Caco-2 (cell line): Measurements from ENCODE around the gene CLEC2L. TPM values are rescaled to one million over a fixed set of nuclear protein-coding genes. Genes with fewer than 3 reads are reported as not detected.
A peak's percentile ranks its signal among the peaks of the same experiment; 100 is the strongest.

ENCODE experiments used
- BruUV-seq: library from RNA; stranded (reverse); fragments of 400-500 nt; replicated peaks from 2 replicates; lab custom pipeline; 2021; lab: Mats Ljungman, UMichigan
- CTCF ChIA-PET: fragments of 300-600 bp; sonication (Branson Sonifier 250); formaldehyde crosslinking; loops from one replicate; lab custom pipeline; 2022; ENCODE audit warnings: antibody characterized with exemption; lab: Charles Lee
- POLR2A ChIA-PET: fragments of 300-600 bp; sonication (Branson Sonifier 250); formaldehyde crosslinking; loops from one replicate; lab custom pipeline; 2022; ENCODE audit warnings: antibody characterized with exemption; lab: Charles Lee
- DNase-seq, 2 experiments: peaks; one replicate each; pipeline versions ENCODE4 v3.0.0 to v3.0.0-alpha.2; 2020 to 2022
- H3K27me3 ChIP-seq: replicated peaks from 2 replicates; pipeline ENCODE4 v1.6.0; 2011; ENCODE audit warnings: low read length; ENCODE audit not compliant: control insufficient read depth, insufficient read depth
- H3K36me3 ChIP-seq: 2 replicates; pipeline ENCODE4 v1.5.1; 2011; ENCODE audit warnings: low read length; ENCODE audit not compliant: control insufficient read depth, insufficient read depth
- H3K4me1 ChIP-seq: fragments of 250-450 bp; sonication (Bioruptor Pico); 2 replicates; pipeline ENCODE4 v1.5.1; 2020; ENCODE audit warnings: mild to moderate bottlenecking
- H3K4me3 ChIP-seq: 2 replicates; pipeline ENCODE4 v1.5.1; 2011; ENCODE audit warnings: low read depth, mild to moderate bottlenecking, control low read depth, low read length
- H3K9me3 ChIP-seq: fragments of 250-450 bp; sonication (Bioruptor Pico); 2 replicates; pipeline ENCODE4 v1.5.1; 2020; ENCODE audit warnings: mild to moderate bottlenecking, moderate library complexity
- H3K27ac Mint-ChIP-seq: one replicate; pipeline ENCODE4 v1.8.0; 2022; ENCODE audit warnings: mixed read lengths; ENCODE audit not compliant: unreplicated experiment
- H3K27me3 Mint-ChIP-seq: one replicate; pipeline ENCODE4 v1.8.0; 2022; ENCODE audit warnings: mixed read lengths; ENCODE audit not compliant: insufficient read depth, unreplicated experiment
- H3K36me3 Mint-ChIP-seq: one replicate; pipeline ENCODE4 v1.8.0; 2022; ENCODE audit warnings: mild to moderate bottlenecking, mixed read lengths; ENCODE audit not compliant: insufficient read depth, unreplicated experiment
- H3K4me1 Mint-ChIP-seq: one replicate; pipeline ENCODE4 v1.8.0; 2022; ENCODE audit warnings: low read depth, mixed read lengths; ENCODE audit not compliant: unreplicated experiment
- H3K4me3 Mint-ChIP-seq: one replicate; pipeline ENCODE4 v1.8.0; 2022; ENCODE audit warnings: mild to moderate bottlenecking, moderate library complexity, mixed read lengths; ENCODE audit not compliant: unreplicated experiment
- H3K9me3 Mint-ChIP-seq: one replicate; pipeline ENCODE4 v1.8.0; 2022; ENCODE audit warnings: mixed read lengths; ENCODE audit not compliant: unreplicated experiment
- CTCF ChIP-seq, 2 experiments: fragments of 200-600 bp in 1 of 2; IDR thresholded peaks; 1 replicate in 1 of 2; 2 replicates in 1 of 2; pipeline versions ENCODE4 v1.5.1 to v1.8.0; 2011 to 2022; ENCODE audit warnings: antibody characterized with exemption in 1 of 2, control low read depth in 1 of 2, inconsistent platforms in 1 of 2, low read depth in 1 of 2, low read length in 1 of 2, mild to moderate bottlenecking in 1 of 2, moderate library complexity in 1 of 2; ENCODE audit not compliant: insufficient read depth in 1 of 2, severe bottlenecking in 1 of 2, unreplicated experiment in 1 of 2
- intact Hi-C: fragments of 100-400 bp; cut with micrococcal nuclease; formaldehyde crosslinking; loops from one replicate; pipeline ENCODE4 v1.10.0; 2022; ENCODE audit not compliant: unreplicated experiment
- total RNA-seq: library from RNA; stranded (reverse); gene quantifications from 2 replicates; pipeline ENCODE4 v1.2.3, GENCODE V29; 2022

CLEC2L gene
- total RNA-seq, 1 experiment from 2014 or later: not detected

- CTCF ChIA-PET: no interaction called here
- no peaks in the 10 kb centered on the region for H3K27me3 Mint-ChIP-seq
- peaks cover 23% of the 10 kb centered on the region for H3K4me1 ChIP-seq
- H3K4me1 Mint-ChIP-seq: peaks cover 23% of the 10 kb centered on the region
- H3K9me3 Mint-ChIP-seq: no peaks in the 10 kb centered on the region
- H3K27ac Mint-ChIP-seq: peak overlapping the region; percentile 13
- no TSS peak for BruUV-seq
- peaks cover 6% of the 10 kb centered on the region for H3K36me3 Mint-ChIP-seq
- no peak overlapping the region for H3K4me3 ChIP-seq
- H3K27me3 ChIP-seq: no peaks in the 10 kb centered on the region
- DNase-seq: no peak
- no peaks in the 10 kb centered on the region for H3K9me3 ChIP-seq
- no peak overlapping the region for H3K4me3 Mint-ChIP-seq
- TF ChIP-seq CTCF (IDR thresholded peaks at IDR 0.05; ENCODE audit: insufficient read depth in 1 of 2, low read depth in 1 of 2, low read length in 1 of 2, severe bottlenecking in 1 of 2, unreplicated experiment in 1 of 2): no peak
- POLR2A ChIA-PET: no interaction called here
- intact Hi-C loops: loop anchor here (1.0 kb wide), 1 partner anchor 9 kb away; no protein-coding TSS in a partner anchor
- H3K36me3 ChIP-seq: no peaks in the 10 kb centered on the region
Measured at GRCh38 chr7:139567647-139568345, 44.3 kb downstream of the CLEC2L start.

GRCh38 chr7:139568346-139568675 is 44.8 kb downstream of the CLEC2L start:
- no TSS peak for BruUV-seq
- Histone ChIP-seq H3K36me3 (no peaks in the 10 kb centered on the region), H3K9me3 (no peaks in the 10 kb centered on the region), H3K4me1 (peaks cover 23% of the 10 kb centered on the region), H3K27me3 (no peaks in the 10 kb centered on the region), H3K4me3 (no peak overlapping the region)
- no peak for TF ChIP-seq CTCF (IDR thresholded peaks at IDR 0.05; ENCODE audit: insufficient read depth in 1 of 2, low read depth in 1 of 2, low read length in 1 of 2, severe bottlenecking in 1 of 2, unreplicated experiment in 1 of 2)
- Mint-ChIP-seq H3K9me3 (no peaks in the 10 kb centered on the region), H3K27ac (peak overlapping the region; percentile 13), H3K4me3 (no peak overlapping the region), H3K36me3 (peaks cover 6% of the 10 kb centered on the region), H3K27me3 (no peaks in the 10 kb centered on the region), H3K4me1 (peaks cover 23% of the 10 kb centered on the region)
- no peak for DNase-seq
- intact Hi-C loops: no loop called here
- POLR2A ChIA-PET: no interaction called here
- CTCF ChIA-PET: no interaction called here

- no peak for TF ChIP-seq CTCF (IDR thresholded peaks at IDR 0.05; ENCODE audit: insufficient read depth in 1 of 2, low read depth in 1 of 2, low read length in 1 of 2, severe bottlenecking in 1 of 2, unreplicated experiment in 1 of 2)
- intact Hi-C loops: no loop called here
- H3K36me3 Mint-ChIP-seq: peaks cover 6% of the 10 kb centered on the region
- no TSS peak for BruUV-seq
- no peak for DNase-seq
- no peaks in the 10 kb centered on the region for H3K27me3 Mint-ChIP-seq
- Histone ChIP-seq H3K27me3 (no peaks in the 10 kb centered on the region), H3K36me3 (no peaks in the 10 kb centered on the region), H3K4me3 (no peak overlapping the region), H3K9me3 (no peaks in the 10 kb centered on the region), H3K4me1 (peaks cover 23% of the 10 kb centered on the region)
- H3K4me3 Mint-ChIP-seq: no peak overlapping the region
- H3K4me1 Mint-ChIP-seq: peaks cover 23% of the 10 kb centered on the region
- H3K9me3 Mint-ChIP-seq: no peaks in the 10 kb centered on the region
- CTCF ChIA-PET: interaction anchor here (0.6 kb wide), 1 partner anchor 159 kb away, joined by 4 read pairs; no protein-coding TSS in a partner anchor
- POLR2A ChIA-PET: no interaction called here
- no peak overlapping the region for H3K27ac Mint-ChIP-seq
Measured at GRCh38 chr7:139568813-139569490, 45.5 kb downstream of the CLEC2L start.
